Heart left ventricle (tissue), 16 donors: ENCODE results near the gene MEG3. TPM values are rescaled to one million over a fixed set of nuclear protein-coding genes. Genes with fewer than 3 reads are reported as not detected.
A peak's percentile ranks its signal among the peaks of the same experiment; 100 is the strongest.

Experiments
- ATAC-seq, 4 donors: fragments of 200-7000 bp; cut with Tn5 transposase; one replicate each; pipeline ENCODE4 v1.9.1; 2020 to 2022; ENCODE audit warnings: moderate library complexity in 4 of 4, mild to moderate bottlenecking in 3 of 4, moderate number of reproducible peaks in 1 of 4
- DNase-seq, 5 donors: peaks; one replicate each; pipeline ENCODE4 v3.0.0-alpha.2; 2020
- H3K27ac ChIP-seq, 12 donors: fragments of 200-600 bp; sonication (generic) in 4 of 12; one replicate each; pipeline versions ENCODE4 v1.5.0 to v1.8.0; 2016 to 2022; ENCODE audit warnings: mild to moderate bottlenecking in 2 of 12
- H3K27me3 ChIP-seq, 9 donors: fragments of 200-600 bp; sonication (generic) in 2 of 9; one replicate each; pipeline versions ENCODE4 v1.5.1 to v1.8.0; 2016 to 2022; ENCODE audit warnings: mild to moderate bottlenecking in 3 of 9
- H3K36me3 ChIP-seq, 9 donors: fragments of 200-600 bp; sonication (generic) in 2 of 9; one replicate each; pipeline versions ENCODE4 v1.5.0 to v1.8.0; 2018 to 2022; ENCODE audit warnings: mild to moderate bottlenecking in 2 of 9
- H3K4me1 ChIP-seq, 12 donors: fragments of 200-600 bp; sonication (generic) in 4 of 12; one replicate each; pipeline versions ENCODE4 v1.5.0 to v1.8.0; 2016 to 2022; ENCODE audit warnings: mild to moderate bottlenecking in 3 of 12
- H3K4me3 ChIP-seq, 12 donors: fragments of 200-600 bp; sonication (generic) in 4 of 12; one replicate each; pipeline versions ENCODE4 v1.5.0 to v1.8.0; 2017 to 2022; ENCODE audit warnings: mild to moderate bottlenecking in 9 of 12, moderate library complexity in 4 of 12
- H3K9me3 ChIP-seq, 12 donors: fragments of 200-600 bp; sonication (generic) in 4 of 12; one replicate each; pipeline versions ENCODE4 v1.5.0 to v1.8.0; 2016 to 2022; ENCODE audit warnings: mild to moderate bottlenecking in 1 of 12
- POLR2A ChIP-seq, 2 donors: fragments of 450-650 bp; IDR thresholded peaks; one replicate each; pipeline ENCODE4 v1.6.1; 2017; ENCODE audit warnings: antibody characterized with exemption in 2 of 2, mild to moderate bottlenecking in 2 of 2, moderate library complexity in 2 of 2
- WGBS, 4 donors: extraction: QIAGEN DNeasy Blood & Tissue Kit in 2 of 4; methylation state at CpG; one replicate each; pipeline versions ENCODE4 v1.1.5 to v1.1.7; 2013 to 2018; 5-methylcytosine and 5-hydroxymethylcytosine counted together
- intact Hi-C, 10 donors: fragments of 100-400 bp; cut with DNase I; formaldehyde crosslinking; loops; one replicate each; pipeline versions ENCODE4 v1.11.1 to v1.14.2; 2022
- polyA plus RNA-seq, 2 donors: library from polyadenylated mRNA; stranded (reverse); fragments of 200-250 nt; gene quantifications; one replicate each; pipeline ENCODE4 v1.2.3, GENCODE V29; 2013
- total RNA-seq, 9 donors: library from RNA; depleted of rRNA in 2 of 9; stranded (reverse); fragments of >200 nt in 2 of 9; fragmentation: NEBNext Ultra II Directional in 3 of 9; extraction: Animal tissue kit (Norgen Biotek cat#: 25700) in 3 of 9; gene quantifications; one replicate each; pipeline versions ENCODE4 v1.1.0 to v1.2.4, GENCODE V29; 2016 to 2023
- TF ChIP-seq, protein P1 (sequence below), 12 donors: fragments of 200-600 bp; sonication (generic) in 4 of 12; IDR thresholded peaks; one replicate each; pipeline versions ENCODE4 v1.5.0 to v1.8.0; 2018 to 2022; ENCODE audit warnings: antibody characterized with exemption in 12 of 12, mild to moderate bottlenecking in 5 of 12
- donor health status: ischemic (EF 13 %, LVEDD 7.1; RV severe dilation, severe dysfunction).
- donor health status: healthy with polysubstance abuse.
- donor health status: DM: no; HTN: yes; CAD: no.
- donor health status: DM: no; HTN: no; CAD: no.
- donor health status: ischemic (EF 25% LVEDD 6.9; RV normal size, moderate dysfunction).
- donor health status: ischemic (EF 25% LVEDD 5.7; RV mildly dilated, moderate dysfunction).
- donor health status: healthy.
- donor health status: DM: yes; HTN: yes; CAD: no.
- donor health status: ischemic (EF 35%, LVEDD 5.7; RV mildly dilated, moderate dysfunction).
- donor health status: nonischemic (EF 11% LVEDD 7.7; RV severe dilation, severe dysfunction).
- donor health status: DM: yes; HTN: yes; CAD: no.
- donor health status: PGD.
- donor health status: ischemic (EF 29% LVEDD 5.4; RV normal size, mild dysfunction).
- donor health status: nonischemic (EF 23%, LVEDD 6.1; RV moderate dilation, normal function).

Gene MEG3
- total and polyA plus RNA-seq, 11 donors = 3.6 to 37.7 (median 9.9) TPM

- 79 to 84% (median 81%) methylated on average over 11 to 13 of the region's 13 CpGs for WGBS, 4 donors
- no peaks in the 10 kb centered on the region for H3K4me1 ChIP-seq
- TF ChIP-seq, protein P1, sequence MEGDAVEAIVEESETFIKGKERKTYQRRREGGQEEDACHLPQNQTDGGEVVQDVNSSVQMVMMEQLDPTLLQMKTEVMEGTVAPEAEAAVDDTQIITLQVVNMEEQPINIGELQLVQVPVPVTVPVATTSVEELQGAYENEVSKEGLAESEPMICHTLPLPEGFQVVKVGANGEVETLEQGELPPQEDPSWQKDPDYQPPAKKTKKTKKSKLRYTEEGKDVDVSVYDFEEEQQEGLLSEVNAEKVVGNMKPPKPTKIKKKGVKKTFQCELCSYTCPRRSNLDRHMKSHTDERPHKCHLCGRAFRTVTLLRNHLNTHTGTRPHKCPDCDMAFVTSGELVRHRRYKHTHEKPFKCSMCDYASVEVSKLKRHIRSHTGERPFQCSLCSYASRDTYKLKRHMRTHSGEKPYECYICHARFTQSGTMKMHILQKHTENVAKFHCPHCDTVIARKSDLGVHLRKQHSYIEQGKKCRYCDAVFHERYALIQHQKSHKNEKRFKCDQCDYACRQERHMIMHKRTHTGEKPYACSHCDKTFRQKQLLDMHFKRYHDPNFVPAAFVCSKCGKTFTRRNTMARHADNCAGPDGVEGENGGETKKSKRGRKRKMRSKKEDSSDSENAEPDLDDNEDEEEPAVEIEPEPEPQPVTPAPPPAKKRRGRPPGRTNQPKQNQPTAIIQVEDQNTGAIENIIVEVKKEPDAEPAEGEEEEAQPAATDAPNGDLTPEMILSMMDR (IDR thresholded peaks at IDR 0.05) = no peak
- TF ChIP-seq POLR2A (IDR thresholded peaks at IDR 0.05) = no peak
- no peak overlapping the region for H3K4me3 ChIP-seq
- intact Hi-C loops = no loop called here
- H3K27ac ChIP-seq = no peak overlapping the region
- H3K36me3 ChIP-seq = no peaks in the 10 kb centered on the region
- H3K27me3 ChIP-seq = peaks cover 0 to 23% (median 0%) of the 10 kb centered on the region in 9 donors
- H3K9me3 ChIP-seq = peaks cover 0 to 17% (median 4%) of the 10 kb centered on the region in 12 donors
- peak in 2 of 5 donors; percentile 19 to 50 for DNase-seq
- peak in 1 of 4 donors; percentile 38 for ATAC-seq
These were observed 21.8 kb upstream of the MEG3 start for GRCh38 chr14:100804138-100804537.

DNA sequence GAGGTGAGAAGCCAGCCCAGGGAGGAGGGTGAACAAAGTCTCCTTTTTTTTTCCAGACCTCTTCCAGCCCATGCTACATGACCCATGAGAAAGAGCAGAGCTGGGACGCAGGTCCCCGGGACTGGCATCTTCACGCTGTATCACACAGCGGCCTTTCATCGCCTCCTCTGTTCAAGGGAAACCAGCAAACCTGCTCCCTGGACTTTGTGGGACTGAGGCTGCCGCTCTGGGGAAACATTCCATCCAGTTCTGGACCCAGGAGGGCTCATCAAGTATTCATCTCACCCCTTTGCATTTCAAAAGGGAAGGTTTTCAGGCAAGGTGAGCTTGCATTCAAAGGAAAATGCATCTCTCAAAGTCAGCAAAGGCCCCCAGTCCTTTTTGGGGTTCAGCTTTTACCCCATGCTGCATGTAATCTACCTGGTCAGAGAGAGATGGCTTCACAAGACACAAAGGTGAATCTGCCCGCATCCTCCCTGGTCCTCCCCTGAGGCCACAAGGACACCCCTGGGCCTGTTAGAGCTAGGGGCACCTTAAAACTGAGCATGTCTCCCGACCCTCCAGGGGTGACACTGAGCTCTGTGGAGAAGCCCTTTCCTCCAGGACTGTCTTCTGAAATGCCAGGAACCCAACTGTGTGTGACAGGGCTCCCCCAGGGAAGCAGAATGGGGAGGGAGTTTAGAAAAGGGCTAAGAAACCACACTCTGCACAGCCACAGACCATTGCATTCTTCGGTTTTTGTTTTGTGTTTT, 21.2 kb upstream of the MEG3 start:
- DNase-seq = peak in 3 of 5 donors; percentile 3 to 22 (median 7)

DNA sequence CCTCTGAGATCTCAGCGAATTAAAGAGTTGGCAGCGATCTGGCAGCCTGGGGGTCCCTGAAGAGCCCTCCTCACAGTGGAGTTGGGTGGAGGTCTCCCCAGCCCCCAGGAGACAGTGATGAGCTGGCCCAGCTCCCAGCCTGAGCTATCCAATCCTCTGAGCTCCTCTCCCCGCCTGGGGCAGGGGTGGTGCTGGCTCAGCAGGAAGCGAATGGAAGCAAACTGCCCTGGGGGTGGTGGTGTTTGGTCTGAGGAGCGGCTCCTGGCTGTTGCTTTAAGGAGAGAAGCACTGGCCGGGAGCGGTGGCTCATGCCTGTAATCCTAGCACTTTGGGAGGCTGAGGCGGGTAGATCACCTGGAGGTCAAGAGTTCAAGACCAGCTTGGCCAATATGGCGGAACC, 19.5 kb upstream of the MEG3 start:
- no peak overlapping the region for H3K27ac ChIP-seq
- peaks cover 0 to 32% (median 9%) of the 10 kb centered on the region in 12 donors for H3K9me3 ChIP-seq
- DNase-seq (peak in 3 of 5 donors; percentile 1 to 17 (median 15)), ATAC-seq (no peak)
- TF ChIP-seq POLR2A (IDR thresholded peaks at IDR 0.05) = no peak
- TF ChIP-seq, protein P1 (IDR thresholded peaks at IDR 0.05) = no peak
- 69 to 82% (median 74%) methylated on average over 9 of the region's 9 CpGs for WGBS, 4 donors
- H3K4me3 ChIP-seq = no peak overlapping the region
- peaks cover 0 to 23% (median 0%) of the 10 kb centered on the region in 9 donors for H3K27me3 ChIP-seq
- intact Hi-C loops = no loop called here
- H3K4me1 ChIP-seq = no peaks in the 10 kb centered on the region
- H3K36me3 ChIP-seq = no peaks in the 10 kb centered on the region

More for the DNA sequence above, 21.2 kb upstream of the MEG3 start:
- Histone ChIP-seq H3K27ac (no peak overlapping the region), H3K27me3 (peaks cover 0 to 23% (median 0%) of the 10 kb centered on the region in 9 donors), H3K9me3 (peaks cover 0 to 23% (median 6%) of the 10 kb centered on the region in 12 donors), H3K4me3 (no peak overlapping the region), H3K4me1 (no peaks in the 10 kb centered on the region), H3K36me3 (no peaks in the 10 kb centered on the region)
- WGBS, 4 donors = 58 to 70% (median 65%) methylated on average over 9 of the region's 9 CpGs
- TF ChIP-seq, protein P1 (IDR thresholded peaks at IDR 0.05) = no peak
- no peak for TF ChIP-seq POLR2A (IDR thresholded peaks at IDR 0.05)
- intact Hi-C loops = no loop called here
- no peak for ATAC-seq

- ATAC-seq (no peak), DNase-seq (peak in 1 of 5 donors; percentile 19)
- Histone ChIP-seq H3K4me1 (no peaks in the 10 kb centered on the region), H3K27ac (no peak overlapping the region), H3K36me3 (no peaks in the 10 kb centered on the region), H3K9me3 (peaks cover 0 to 32% (median 9%) of the 10 kb centered on the region in 12 donors), H3K27me3 (peaks cover 0 to 23% (median 3%) of the 10 kb centered on the region in 9 donors), H3K4me3 (no peak overlapping the region)
- 77 to 87% (median 78%) methylated on average over 14 of the region's 14 CpGs for WGBS, 4 donors
- intact Hi-C loops = no loop called here
- TF ChIP-seq POLR2A (IDR thresholded peaks at IDR 0.05) = no peak
- TF ChIP-seq, protein P1 (IDR thresholded peaks at IDR 0.05) = no peak
These were observed 18.4 kb upstream of the MEG3 start for GRCh38 chr14:100807496-100807895.
